ENCODE measurements around the gene IGFBP4.

Gene IGFBP4

DNA sequence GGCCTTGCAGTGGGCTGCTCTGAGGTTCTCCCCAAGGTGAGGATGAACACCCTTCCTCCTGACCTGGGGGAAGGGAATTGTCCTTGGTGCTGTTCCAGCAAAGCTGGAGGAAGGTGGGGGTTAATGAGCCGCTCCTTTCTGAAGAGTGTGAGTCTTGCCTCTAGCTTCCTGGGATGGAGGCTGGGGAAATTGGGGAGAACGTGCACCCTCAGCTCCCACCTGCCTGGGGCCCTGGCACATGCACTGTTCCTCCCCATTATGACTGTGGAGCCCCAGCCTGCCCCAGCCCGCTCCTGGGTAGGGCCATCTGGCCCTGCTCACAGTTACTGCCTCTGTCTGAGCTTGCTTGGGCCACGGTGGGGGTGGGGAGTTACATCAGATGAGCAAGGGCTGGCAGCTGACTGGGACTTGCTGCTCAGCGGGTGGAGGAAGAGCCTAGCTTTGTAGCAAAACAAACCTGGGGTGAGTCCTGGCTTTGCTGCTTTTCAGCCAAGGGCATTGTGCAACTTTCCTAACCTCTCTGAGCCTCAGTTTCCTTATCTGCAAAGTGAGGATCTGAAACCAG, 47.1 kb downstream of the IGFBP4 start:
- H3K36me3 ChIP-seq (ENCODE audit: control insufficient read depth, low read length) = no peaks in the 10 kb centered on the region
- H3K27me3 ChIP-seq (ENCODE audit: control insufficient read depth, low read length) = peaks cover 2% of the 10 kb centered on the region
- TF ChIP-seq EZH2phosphoT487 (IDR thresholded peaks at IDR 0.05; ENCODE audit: borderline replicate concordance, low read length) (no peak), CTCF (IDR thresholded peaks at IDR 0.05; ENCODE audit: low read depth, low read length, poor library complexity, severe bottlenecking) (no peak)
- no peaks in the 10 kb centered on the region for H3K9me3 ChIP-seq (ENCODE audit: control insufficient read depth, insufficient read depth, low read length)
- no peaks in the 10 kb centered on the region for H4K20me1 ChIP-seq (ENCODE audit: control insufficient read depth, insufficient read depth, low read depth, low read length)
- H3K9me2 ChIP-seq (replicated peaks; ENCODE audit: control insufficient read depth, low read length) = no peaks in the 10 kb centered on the region
- no peak overlapping the region for H3K4me3 ChIP-seq (ENCODE audit: low read length)
- peaks cover 10% of the 10 kb centered on the region for H3K4me1 ChIP-seq (ENCODE audit: control insufficient read depth, low read length)
- H3K27ac ChIP-seq (ENCODE audit: low read depth, low read length) = no peak overlapping the region
- no peaks in the 10 kb centered on the region for H3F3A ChIP-seq (ENCODE audit: control insufficient read depth, insufficient read depth)
- H3K79me2 ChIP-seq (ENCODE audit: control insufficient read depth, low read length) = no peaks in the 10 kb centered on the region
- H3K4me2 ChIP-seq (ENCODE audit: low read length) = no peak overlapping the region

DNA sequence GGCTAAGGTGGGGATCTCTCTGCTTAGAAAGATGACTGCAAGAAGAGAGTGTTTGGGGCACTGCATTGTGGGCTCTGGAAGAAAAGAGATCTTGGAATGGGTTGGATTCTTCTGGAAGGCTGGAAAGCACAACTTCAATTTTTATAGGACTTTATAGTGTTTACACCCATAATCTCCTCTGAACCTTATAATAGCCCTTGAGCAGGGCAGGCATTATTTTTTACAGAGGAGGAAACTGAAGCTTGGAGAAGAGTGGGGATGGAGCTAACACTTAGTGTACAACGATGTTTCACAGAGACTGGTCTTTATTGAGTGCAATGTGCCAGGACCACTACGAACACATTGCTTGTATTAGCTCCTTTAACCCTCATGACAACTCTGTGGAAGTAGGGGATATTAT, 47.7 kb downstream of the IGFBP4 start:
- peaks cover 2% of the 10 kb centered on the region for H3K27me3 ChIP-seq (ENCODE audit: control insufficient read depth, low read length)
- H3K4me1 ChIP-seq (ENCODE audit: control insufficient read depth, low read length) = peaks cover 10% of the 10 kb centered on the region
- H4K20me1 ChIP-seq (ENCODE audit: control insufficient read depth, insufficient read depth, low read depth, low read length) = no peaks in the 10 kb centered on the region
- no peaks in the 10 kb centered on the region for H3K79me2 ChIP-seq (ENCODE audit: control insufficient read depth, low read length)
- no peaks in the 10 kb centered on the region for H3F3A ChIP-seq (ENCODE audit: control insufficient read depth, insufficient read depth)
- no peaks in the 10 kb centered on the region for H3K36me3 ChIP-seq (ENCODE audit: control insufficient read depth, low read length)
- H3K9me2 ChIP-seq (replicated peaks; ENCODE audit: control insufficient read depth, low read length) = no peaks in the 10 kb centered on the region
- H3K4me2 ChIP-seq (ENCODE audit: low read length) = no peak overlapping the region
- TF ChIP-seq CTCF (IDR thresholded peaks at IDR 0.05; ENCODE audit: low read depth, low read length, poor library complexity, severe bottlenecking) = no peak
- no peak for TF ChIP-seq EZH2phosphoT487 (IDR thresholded peaks at IDR 0.05; ENCODE audit: borderline replicate concordance, low read length)
- no peak overlapping the region for H3K27ac ChIP-seq (ENCODE audit: low read depth, low read length)
- H3K9me3 ChIP-seq (ENCODE audit: control insufficient read depth, insufficient read depth, low read length) = no peaks in the 10 kb centered on the region
- no peak overlapping the region for H3K4me3 ChIP-seq (ENCODE audit: low read length)

- Histone ChIP-seq H3K36me3 (ENCODE audit: control insufficient read depth, low read length) (no peaks in the 10 kb centered on the region), H3K4me3 (ENCODE audit: low read length) (no peak overlapping the region), H3K27me3 (ENCODE audit: control insufficient read depth, low read length) (peaks cover 5% of the 10 kb centered on the region), H3K27ac (ENCODE audit: low read depth, low read length) (no peak overlapping the region), H3F3A (ENCODE audit: control insufficient read depth, insufficient read depth) (no peaks in the 10 kb centered on the region), H3K79me2 (ENCODE audit: control insufficient read depth, low read length) (no peaks in the 10 kb centered on the region), H3K4me1 (ENCODE audit: control insufficient read depth, low read length) (peaks cover 10% of the 10 kb centered on the region), H3K4me2 (ENCODE audit: low read length) (no peak overlapping the region), H4K20me1 (ENCODE audit: control insufficient read depth, insufficient read depth, low read depth, low read length) (no peaks in the 10 kb centered on the region), H3K9me3 (ENCODE audit: control insufficient read depth, insufficient read depth, low read length) (no peaks in the 10 kb centered on the region), H3K9me2 (replicated peaks; ENCODE audit: control insufficient read depth, low read length) (no peaks in the 10 kb centered on the region)
- TF ChIP-seq EZH2phosphoT487 (IDR thresholded peaks at IDR 0.05; ENCODE audit: borderline replicate concordance, low read length) (no peak), CTCF (IDR thresholded peaks at IDR 0.05; ENCODE audit: low read depth, low read length, poor library complexity, severe bottlenecking) (no peak)
Measured at GRCh38 chr17:40491486-40491885, 48.2 kb downstream of the IGFBP4 start.

Measured in DOHH2 (cell line).